MV-4-11 (cell line): Measurements from ENCODE around the gene OR9A2.

Source experiments
- DNase-seq: peaks from one replicate; lab custom pipeline; 2025; lab: John Stamatoyannopoulos, UW

The OR9A2 gene, protein sequence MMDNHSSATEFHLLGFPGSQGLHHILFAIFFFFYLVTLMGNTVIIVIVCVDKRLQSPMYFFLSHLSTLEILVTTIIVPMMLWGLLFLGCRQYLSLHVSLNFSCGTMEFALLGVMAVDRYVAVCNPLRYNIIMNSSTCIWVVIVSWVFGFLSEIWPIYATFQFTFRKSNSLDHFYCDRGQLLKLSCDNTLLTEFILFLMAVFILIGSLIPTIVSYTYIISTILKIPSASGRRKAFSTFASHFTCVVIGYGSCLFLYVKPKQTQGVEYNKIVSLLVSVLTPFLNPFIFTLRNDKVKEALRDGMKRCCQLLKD

GRCh38 chr7:143027032-143027431 is at the start of gene OR9A2:
Gene OR9A2, minus strand, starts transcription at chr7:143027132. Its CDS starts 0 bp downstream, at chr7:143027132.
- no peak for DNase-seq

DNA sequence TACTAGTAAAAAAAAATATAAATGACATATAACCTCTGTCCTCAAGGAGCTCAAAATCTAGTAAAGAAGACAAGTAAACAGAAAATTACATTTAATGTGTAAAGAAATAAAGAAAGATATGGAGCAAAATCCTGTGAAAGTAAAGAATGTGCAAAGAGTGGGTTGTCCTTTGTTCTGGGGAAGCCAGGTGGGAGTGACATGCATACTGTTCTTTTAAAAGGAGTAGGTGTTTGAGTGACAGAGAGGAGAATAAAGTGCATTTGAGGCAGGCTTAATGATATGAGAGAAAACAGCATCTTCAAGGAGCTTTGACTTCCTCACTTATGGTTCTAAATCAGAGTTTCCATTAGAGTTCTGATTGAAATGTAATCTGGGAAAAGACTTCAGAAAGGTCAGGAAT is 47.2 kb upstream of the OR9A2 start:
- no peak for DNase-seq

DNA sequence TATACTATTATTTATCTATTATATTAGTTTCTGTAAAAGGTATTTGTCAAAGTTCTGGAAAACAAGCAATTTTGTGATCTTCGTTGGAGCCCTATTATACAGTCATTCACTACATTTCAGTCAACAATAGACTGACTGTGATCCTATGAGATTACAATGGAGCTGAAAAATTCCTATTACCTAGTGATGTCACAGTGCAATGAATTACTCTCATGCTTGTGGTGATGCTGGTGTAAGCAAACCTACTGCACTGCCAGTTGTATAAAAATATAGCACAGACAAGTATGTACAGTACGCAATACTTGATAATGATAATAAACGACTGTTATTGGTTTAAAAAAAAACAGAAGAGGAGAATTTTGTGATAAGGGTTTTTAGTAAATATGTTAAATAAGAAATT is 46.6 kb upstream of the OR9A2 start:
- DNase-seq = no peak

GRCh38 chr7:143069912-143070500 is 43.1 kb upstream of the OR9A2 start:
- no peak for DNase-seq

DNA sequence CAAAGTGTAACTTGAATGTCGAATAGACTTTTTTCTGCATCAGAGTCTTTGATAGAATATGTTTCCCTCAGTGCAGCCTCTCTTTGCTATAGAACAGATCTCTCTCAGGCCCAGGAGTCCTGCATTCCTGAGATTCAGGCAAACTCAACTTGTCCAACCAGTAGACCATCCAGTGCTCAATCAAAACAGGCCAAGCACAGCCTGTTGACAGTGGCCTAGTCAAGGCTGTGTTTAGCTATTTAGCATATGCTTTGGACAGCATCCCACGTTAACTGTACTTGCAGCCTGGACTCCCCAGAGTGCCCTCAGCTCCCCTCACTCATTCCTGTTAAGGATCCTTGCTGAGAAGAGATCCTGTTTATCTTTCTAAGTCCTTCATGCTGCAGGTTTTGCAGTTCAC is 41.5 kb upstream of the OR9A2 start:
- no peak for DNase-seq

DNA sequence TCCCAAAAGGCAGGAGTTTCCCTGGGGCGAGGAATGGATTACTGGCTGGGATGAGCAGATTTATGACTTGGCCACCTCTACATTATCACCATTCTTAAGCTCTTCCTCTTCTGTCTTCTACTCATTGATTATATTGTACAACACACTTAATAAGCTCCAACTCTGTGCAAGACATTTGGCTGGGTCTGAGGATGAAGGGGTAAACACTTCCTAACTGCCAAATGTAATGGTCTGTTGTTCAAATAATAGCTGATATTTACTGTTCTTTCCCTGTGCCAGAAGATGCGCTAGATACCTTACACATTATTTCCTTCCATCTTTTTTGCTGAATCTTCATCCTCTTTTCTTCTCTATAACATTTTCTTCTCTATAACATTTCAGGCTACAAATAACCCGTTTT is 36.8 kb upstream of the OR9A2 start:
- DNase-seq = no peak

DNA sequence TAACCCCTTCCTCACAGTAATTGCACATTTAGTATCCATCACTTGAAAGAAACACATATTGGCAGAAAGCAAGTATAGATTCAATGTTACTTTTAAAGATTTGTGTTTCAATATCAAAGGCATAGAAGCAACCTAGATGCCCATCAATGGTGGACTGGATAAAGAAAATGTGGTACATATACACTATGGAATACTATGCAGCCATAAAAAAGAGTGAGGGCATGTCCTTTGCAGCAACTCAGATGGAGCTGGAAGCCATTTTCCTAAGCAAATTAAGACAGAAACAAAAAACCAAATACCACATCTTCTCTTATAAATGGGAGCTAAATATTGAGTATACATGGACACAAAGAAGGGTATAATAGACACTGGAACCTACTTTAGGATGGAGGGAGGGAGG is 28.8 kb upstream of the OR9A2 start:
- no peak for DNase-seq

GRCh38 chr7:143054621-143055020 is 27.7 kb upstream of the OR9A2 start:
- no peak for DNase-seq

GRCh38 chr7:143052041-143052440 is 25.1 kb upstream of the OR9A2 start, which contains the start of gene OR6V1:
Gene OR6V1, plus strand, starts transcription at chr7:143052341. Its CDS starts 0 bp downstream, at chr7:143052341.
- DNase-seq = no peak

- no peak for DNase-seq
Observed at GRCh38 chr7:143050931-143051330, 24.0 kb upstream of the OR9A2 start.

DNA sequence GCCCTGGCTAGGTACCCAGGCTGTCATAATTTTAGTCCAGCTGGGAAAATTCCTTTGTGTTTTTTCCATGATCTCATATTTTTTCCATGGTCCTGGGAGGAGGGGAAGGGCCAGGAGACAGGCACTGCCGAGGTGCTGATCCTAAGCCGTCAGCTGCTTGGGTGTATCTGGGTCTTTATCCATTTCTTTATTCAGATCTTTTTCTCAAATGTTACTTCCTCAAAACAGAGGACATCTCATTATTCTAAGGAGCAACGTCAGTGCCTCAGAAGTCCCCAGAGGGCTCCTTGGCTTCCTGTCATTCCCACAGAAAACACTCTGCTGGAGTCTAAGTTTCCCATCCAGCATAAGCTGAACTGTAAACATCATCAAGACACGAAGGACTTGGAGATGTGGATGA is 22.4 kb upstream of the OR9A2 start:
- peak; percentile 34 for DNase-seq

DNA sequence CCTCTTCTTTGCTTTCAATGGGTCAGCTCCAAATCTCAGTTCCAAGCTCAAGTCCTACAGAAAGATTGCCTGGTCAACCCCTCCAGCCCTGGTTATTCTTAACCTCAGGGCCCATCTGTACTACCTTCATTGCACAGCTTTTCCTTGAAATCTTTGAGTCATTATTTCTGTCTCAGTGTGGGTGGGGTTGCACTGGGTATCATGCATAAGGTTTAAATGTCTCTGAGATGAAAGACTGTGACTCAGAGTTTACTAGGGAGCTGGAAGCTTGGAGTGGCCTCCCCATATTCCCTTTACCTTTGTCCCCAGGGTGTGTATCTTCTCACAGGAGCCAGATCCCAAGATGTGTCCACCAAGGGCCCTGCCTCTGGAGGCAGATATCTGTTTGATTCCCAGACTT is 21.9 kb upstream of the OR9A2 start:
- DNase-seq = no peak

DNA sequence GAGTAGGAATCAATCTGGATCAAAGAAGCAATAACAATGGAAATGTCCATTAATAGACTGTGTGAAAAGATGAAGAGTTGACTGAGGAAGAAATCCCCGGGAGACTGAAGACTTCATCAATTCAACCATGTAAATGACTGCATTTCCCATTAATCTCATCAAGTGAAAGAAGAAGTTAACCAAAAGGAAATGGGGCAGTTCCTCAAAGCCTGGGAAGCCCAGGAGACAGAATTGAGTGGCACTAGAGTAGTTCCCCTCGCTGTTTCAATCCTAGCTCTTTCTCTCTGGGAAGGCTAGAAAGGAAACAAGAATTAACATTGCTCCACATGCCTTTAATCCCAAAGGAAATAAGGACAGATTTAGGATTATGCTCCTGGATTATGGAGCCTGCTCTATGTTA is 20.4 kb upstream of the OR9A2 start:
- peak; percentile 76 for DNase-seq

GRCh38 chr7:143046426-143046851 is 19.5 kb upstream of the OR9A2 start:
- peak; percentile 24 for DNase-seq

DNA sequence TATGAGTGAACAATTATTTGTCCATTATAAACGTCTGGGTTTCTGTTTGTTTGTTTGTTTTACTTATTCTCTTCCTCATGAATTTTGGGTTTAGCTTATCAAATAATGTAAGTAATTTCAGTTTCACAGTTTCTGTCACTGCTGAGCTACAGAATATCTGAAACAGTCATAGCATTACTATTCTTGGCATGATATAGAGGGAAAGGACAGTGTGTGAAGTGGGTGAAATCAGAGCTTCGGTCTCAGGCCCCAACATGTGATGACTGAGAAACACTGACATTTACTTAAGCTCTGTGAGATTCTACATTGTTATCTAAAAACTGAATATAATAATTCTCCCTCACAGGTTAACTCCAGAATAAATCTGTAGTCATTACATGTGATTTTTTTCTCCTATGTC is 16.5 kb upstream of the OR9A2 start:
- DNase-seq = no peak

GRCh38 chr7:143042790-143043271 is 15.9 kb upstream of the OR9A2 start:
- peak; percentile 29 for DNase-seq

DNA sequence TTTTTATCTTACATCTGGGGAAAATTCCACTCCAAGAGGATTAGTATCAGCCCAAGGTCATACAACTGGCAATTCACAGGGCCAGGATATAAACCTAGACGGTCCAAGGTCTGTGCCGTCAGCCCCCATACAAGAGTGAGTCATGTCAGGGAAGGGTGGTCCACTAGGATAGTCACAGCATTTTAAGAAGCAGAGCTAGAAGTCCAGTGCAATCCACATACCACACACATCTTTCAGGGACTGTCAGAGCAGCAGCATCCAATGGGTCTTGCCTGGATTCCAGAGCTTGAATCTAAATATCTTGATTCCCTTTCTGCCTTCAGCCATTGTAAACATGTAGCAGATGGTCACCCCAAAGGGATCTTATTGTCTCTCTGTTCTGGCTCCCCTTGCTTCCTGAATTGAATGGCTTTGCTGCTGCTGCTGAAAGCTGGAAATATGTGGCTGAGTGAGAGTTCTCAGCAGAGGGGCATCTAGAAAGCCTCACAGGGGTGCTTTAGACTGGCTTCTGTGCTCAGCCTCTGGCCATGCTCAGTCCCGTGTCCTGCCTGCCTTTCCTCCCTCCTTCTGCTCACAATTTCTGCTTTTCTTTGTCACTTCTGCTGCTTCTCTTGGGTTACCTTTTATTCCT is 15.3 kb upstream of the OR9A2 start:
- no peak for DNase-seq

DNA sequence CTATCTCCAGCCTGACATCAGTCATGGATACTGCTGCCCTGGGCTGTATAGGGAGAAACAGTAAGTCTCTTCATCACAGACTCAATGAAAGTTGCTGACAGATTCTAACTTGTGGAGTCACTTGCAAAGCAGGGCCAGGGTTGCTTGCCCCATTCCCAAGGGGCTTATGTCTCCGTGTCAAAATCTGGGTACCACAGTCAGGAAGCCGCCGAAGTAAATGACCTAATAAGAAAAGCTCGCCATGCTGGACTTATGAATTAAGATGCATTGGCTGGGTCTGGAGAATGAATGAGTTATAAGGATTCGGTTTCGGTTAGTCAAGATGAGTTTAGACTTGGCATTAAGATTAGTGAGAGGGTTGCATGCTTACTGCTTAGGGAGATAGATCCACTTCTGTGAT is 14.4 kb upstream of the OR9A2 start:
- no peak for DNase-seq

DNA sequence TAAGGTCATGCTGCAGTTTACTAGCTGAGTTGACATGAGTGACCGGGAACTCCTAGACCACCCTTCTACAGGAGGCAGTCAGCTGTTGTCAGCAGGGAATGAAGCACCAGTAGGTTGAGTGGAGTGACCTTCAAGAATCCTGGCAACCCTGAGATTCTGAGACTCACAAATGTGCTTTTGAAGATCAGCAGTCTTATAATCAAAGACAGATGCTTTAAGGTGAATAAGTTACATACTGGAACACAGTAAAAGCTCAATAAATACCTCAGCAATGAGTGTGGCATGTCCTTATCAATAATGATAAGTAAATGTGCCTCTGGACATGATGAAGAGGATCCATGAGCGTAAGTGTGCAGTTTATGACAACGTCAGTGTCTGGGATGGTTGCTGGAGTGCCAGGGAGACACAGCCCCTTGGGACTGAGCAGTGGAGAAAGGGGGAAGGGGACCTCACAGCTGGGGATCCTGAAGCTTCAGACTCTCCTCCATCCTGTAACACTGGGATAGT is 13.3 kb upstream of the OR9A2 start:
- DNase-seq = no peak

DNA sequence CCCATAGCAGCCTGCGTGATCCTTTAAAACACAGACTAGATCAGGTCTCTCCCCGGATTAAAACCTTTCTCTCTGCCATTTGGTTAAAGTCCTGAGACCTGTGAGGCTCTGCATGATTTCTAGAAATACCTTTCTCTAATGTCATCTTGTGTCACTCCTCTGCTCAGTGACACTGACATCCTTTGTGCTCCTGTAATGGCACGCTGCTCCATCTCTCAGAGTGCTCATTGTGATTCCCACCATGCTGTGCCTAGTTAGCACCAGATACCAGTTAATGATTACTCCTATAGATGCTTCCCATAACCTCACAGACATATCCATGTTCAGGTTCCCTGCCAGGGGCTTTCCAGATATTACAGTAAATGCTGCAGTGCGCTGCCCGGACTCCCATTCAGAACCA is 11.7 kb upstream of the OR9A2 start:
- no peak for DNase-seq

DNA sequence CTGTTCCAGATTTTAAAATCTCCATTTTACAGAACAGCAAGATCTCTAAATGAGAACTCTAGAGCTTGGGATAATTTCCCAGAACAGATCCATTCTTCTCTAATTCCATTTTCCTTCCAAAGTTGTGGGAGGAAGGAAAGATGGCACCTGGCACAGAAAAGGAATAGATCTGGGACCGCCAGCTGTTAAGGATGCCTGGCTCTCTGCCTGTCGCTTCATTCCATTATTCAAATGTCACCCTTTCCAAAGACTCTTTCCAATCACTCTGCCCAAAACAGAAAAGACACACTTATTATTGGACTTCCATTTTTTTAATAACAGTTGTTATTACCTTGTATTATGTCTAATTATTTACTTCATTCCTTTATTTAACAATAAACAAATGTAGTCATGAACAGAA is 751 bp upstream of the OR9A2 start:
- DNase-seq = no peak

- no peak for DNase-seq
Observed at GRCh38 chr7:143025371-143025770, 1.6 kb downstream of the OR9A2 start.

GRCh38 chr7:143023047-143023446 is 3.9 kb downstream of the OR9A2 start:
- DNase-seq = no peak
